GM19099 (cell line): ENCODE results near the gene TIRAP.

Experiments
- POLR2A ChIP-seq: IDR thresholded peaks from 3 replicates; pipeline ENCODE4 v1.6.1; 2011; ENCODE audit warnings: low read depth; ENCODE audit not compliant: insufficient read length; ENCODE audit errors: extremely low read depth

TIRAP gene

DNA sequence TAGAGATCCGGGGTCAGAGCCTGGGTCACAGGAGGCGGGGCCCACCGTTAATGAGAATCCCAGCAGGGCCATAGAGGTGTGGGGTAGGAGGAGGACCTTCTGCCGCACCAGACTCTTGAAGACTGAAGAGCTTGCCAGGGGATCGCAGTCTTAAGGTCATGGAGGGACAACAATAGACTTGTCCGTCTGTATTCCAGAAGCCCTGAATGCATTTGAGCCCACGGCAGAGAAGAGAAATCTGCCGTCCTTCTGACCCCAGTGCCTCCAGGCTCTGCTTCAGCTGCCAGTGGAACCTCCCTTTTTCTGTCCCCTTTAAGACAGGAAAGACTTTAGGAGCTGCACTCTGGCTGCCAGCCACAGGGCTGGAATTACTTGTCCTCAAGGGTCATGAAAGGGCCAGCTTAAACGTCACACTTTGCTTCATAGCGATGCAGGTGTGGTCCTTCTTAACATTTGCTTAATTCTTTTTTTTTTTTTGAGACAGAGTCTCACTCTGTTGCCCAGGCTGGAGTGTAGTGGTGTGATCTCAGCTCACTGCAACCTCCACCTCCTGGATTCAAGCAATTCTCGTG, 57.1 kb downstream of the TIRAP start:
- no peak for TF ChIP-seq POLR2A

DNA sequence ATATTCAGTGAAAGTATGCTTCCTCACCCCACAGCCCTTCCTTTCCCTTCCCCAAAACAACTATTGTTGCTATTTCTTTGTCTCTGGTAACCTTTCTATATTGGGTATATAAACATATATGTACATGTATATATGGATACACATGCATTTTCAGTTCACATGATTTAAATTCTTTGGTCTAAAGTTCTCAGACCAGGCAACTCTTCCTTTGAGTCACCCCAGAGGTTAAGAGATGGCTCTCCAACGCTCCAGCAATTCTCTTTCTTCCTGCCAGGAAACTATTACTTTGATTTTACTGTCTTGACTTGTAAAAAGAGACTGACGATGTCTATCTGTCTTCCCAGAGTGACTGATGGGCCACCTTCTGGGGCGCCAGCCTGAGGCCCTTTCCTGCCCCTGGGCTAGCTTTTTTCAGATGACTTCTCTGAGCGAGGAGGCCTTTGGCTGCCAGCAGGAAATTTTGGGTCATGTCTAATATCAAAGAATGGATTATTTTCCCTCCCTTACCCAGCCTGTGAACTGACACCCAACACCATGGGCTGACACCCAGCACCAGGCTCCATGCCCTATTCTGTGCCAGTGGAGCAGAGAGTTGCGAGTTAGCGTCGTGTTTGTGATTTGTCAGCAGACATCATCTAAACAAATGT, 58.2 kb downstream of the TIRAP start:
- no peak for TF ChIP-seq POLR2A

DNA sequence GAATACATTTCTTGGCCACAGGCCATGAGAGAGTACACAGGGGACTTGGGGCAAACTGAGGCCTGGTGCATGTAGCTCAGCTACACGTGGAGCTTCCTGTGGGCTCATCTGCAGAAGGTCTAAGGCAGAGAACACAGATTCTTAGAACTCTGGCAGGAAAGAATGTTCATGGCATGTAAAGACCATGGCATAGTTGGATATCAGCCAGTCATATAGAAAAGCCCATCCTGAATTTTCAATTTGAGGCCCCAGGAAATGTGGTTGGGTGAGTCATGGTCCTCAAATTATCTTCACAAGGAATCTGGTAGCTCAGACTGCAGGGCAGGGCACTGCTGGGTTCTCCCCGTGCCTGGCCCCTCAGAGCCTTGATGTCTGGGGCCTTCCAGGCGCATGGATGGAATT, 58.9 kb downstream of the TIRAP start:
- no peak for TF ChIP-seq POLR2A

DNA sequence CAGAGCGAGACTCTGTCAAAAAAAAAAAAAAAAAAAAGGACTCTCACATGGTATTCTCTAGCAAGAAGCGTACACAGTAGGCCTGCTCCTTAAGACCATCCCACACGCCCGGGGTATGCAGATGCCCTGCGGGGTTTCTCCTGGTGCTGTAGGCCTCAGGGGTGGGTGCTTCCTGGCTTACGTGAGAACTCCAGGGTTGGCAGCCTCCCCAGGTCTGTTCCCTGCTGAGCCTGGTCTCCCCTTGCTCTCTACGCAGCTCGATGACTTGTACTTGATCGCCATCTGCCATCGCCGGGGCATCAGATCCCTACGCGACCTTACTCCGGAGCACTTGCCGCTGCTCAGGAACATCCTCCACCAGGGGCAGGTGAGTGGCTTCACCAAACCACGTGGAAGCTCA, 60.2 kb downstream of the TIRAP start:
- no peak for TF ChIP-seq POLR2A
